Fibroblast of pulmonary artery (primary cell): ENCODE data around the gene ZRANB1.

Source experiments
- DNase-seq: peaks from one replicate; pipeline ENCODE4 v3.0.0-alpha.2; 2010; ENCODE audit warnings: low read depth
- H3K4me3 ChIP-seq: replicated peaks from 2 replicates; pipeline ENCODE4 v1.5.1; 2011; ENCODE audit warnings: low read depth, mild to moderate bottlenecking, control low read depth, low read length, moderate library complexity
- CTCF ChIP-seq: IDR thresholded peaks from 2 replicates; pipeline ENCODE4 v1.5.1; 2011; ENCODE audit warnings: mild to moderate bottlenecking, control low read depth, low read length, inconsistent platforms; ENCODE audit errors: missing control alignments

ZRANB1 gene

GRCh38 chr10:124903111-124903510 is 38.8 kb upstream of the ZRANB1 start:
- no peak for DNase-seq
- no peak for TF ChIP-seq CTCF
- no peak overlapping the region for H3K4me3 ChIP-seq

GRCh38 chr10:124904796-124905195 is 37.1 kb upstream of the ZRANB1 start:
- DNase-seq, result no peak
- TF ChIP-seq CTCF, result no peak
- no peak overlapping the region for H3K4me3 ChIP-seq

GRCh38 chr10:124906551-124907001 is 35.3 kb upstream of the ZRANB1 start:
- H3K4me3 ChIP-seq, result no peak overlapping the region
- TF ChIP-seq CTCF, result no peak
- DNase-seq, result peak; percentile 78

- no peak for TF ChIP-seq CTCF
- DNase-seq, result no peak
- no peak overlapping the region for H3K4me3 ChIP-seq
Measured at GRCh38 chr10:124909563-124909962, 32.4 kb upstream of the ZRANB1 start.

GRCh38 chr10:124911124-124912067 is 30.5 kb upstream of the ZRANB1 start:
- no peak overlapping the region for H3K4me3 ChIP-seq
- peak; percentile 66 for DNase-seq

GRCh38 chr10:124912101-124912886 is 29.6 kb upstream of the ZRANB1 start:
- no peak for DNase-seq
- no peak for TF ChIP-seq CTCF
- H3K4me3 ChIP-seq, result no peak overlapping the region

More at GRCh38 chr10:124911124-124912067, 30.5 kb upstream of the ZRANB1 start:
- TF ChIP-seq CTCF, result no peak
